Activated T-cell treated with anti-CD3 and anti-CD28 coated beads, Interleukin-2, amount 50 U/mL, for 4 hours (primary cell): ENCODE measurements around the gene KCNQ5. TPM values are rescaled to one million over a fixed set of nuclear protein-coding genes. Genes with fewer than 3 reads are reported as not detected.

Experiments used
- ATAC-seq, 2 donors: fragments of 200-7000 bp; cut with Tn5 transposase; one replicate each; pipeline ENCODE4 v1.10.0; 2021
- DNase-seq: peaks from one replicate; pipeline ENCODE4 v3.0.0-alpha.2; 2020
- H3K27me3 Mint-ChIP-seq: one replicate; pipeline ENCODE4 v1.8.0; 2021; ENCODE audit warnings: low read depth, mixed read lengths
- H3K36me3 Mint-ChIP-seq: one replicate; pipeline ENCODE4 v1.8.0; 2022; ENCODE audit warnings: mixed read lengths; ENCODE audit not compliant: insufficient read depth
- H3K4me1 Mint-ChIP-seq: one replicate; pipeline ENCODE4 v1.8.0; 2021; ENCODE audit warnings: low read depth, mixed read lengths
- H3K4me3 Mint-ChIP-seq: one replicate; pipeline ENCODE4 v1.8.0; 2021; ENCODE audit warnings: mild to moderate bottlenecking, moderate library complexity, mixed read lengths
- H3K9me3 Mint-ChIP-seq: one replicate; pipeline ENCODE4 v1.8.0; 2021; ENCODE audit warnings: mixed read lengths
- total RNA-seq, 3 donors: library from RNA; stranded (reverse); gene quantifications; one replicate each; pipeline ENCODE4 v1.2.1, GENCODE V29; 2021

KCNQ5 gene
- total RNA-seq, 3 donors from 2014 or later, result 9.7 to 13.1 (median 11.0) TPM

GRCh38 chr6:72677740-72678139 lies 55.9 kb downstream of the KCNQ5 start:
- DNase-seq (no peak), ATAC-seq (no peak)
- H3K4me3 Mint-ChIP-seq, result no peak overlapping the region
- no peaks in the 10 kb centered on the region for H3K27me3 Mint-ChIP-seq
- no peaks in the 10 kb centered on the region for H3K4me1 Mint-ChIP-seq
- no peaks in the 10 kb centered on the region for H3K9me3 Mint-ChIP-seq
- H3K36me3 Mint-ChIP-seq, result peaks cover 13% of the 10 kb centered on the region

GRCh38 chr6:72683797-72684196 lies 61.9 kb downstream of the KCNQ5 start:
- peaks cover 4% of the 10 kb centered on the region for H3K4me1 Mint-ChIP-seq
- no peak for ATAC-seq
- H3K9me3 Mint-ChIP-seq, result no peaks in the 10 kb centered on the region

DNA sequence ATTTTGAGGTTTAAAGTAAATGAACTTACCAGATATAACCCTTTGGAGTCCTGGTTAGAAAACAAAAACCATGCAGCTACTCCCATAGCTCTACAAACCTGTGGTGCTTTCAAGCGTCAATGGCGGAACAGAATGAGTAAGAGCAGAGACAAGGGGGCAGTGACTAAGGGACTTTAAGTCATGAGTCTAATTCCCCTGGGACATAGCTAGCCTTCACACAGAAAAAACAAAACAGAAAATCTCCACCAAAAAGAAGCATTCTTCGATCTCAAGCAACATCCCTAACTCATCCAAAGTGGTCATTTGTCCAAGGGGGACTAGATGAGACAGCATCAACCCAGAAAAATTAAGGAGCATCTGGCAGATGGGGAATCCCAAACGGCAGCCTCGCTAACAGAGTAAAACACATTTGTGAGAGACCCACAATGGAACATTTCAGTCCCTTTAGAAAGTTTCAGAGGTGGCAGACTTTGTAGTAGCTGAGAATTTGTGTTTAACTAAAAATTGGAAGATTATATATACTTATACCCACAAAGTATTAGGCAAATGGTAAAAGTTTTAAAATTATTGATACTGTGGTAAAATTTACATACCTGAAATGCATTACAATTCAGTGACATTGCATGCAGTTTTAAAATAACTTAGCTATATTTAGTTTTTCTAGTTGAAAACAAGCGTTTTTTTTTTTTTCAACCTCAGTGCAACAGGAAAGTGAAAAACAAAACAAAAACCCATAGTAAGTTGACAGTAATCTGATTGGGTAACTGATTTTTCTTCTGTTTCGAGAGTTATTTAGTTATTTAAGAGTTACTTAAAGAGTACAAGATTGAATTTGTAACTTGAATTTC lies 67.5 kb downstream of the KCNQ5 start:
- no peak overlapping the region for H3K4me3 Mint-ChIP-seq
- H3K27me3 Mint-ChIP-seq, result no peaks in the 10 kb centered on the region
- no peaks in the 10 kb centered on the region for H3K4me1 Mint-ChIP-seq
- H3K9me3 Mint-ChIP-seq, result no peaks in the 10 kb centered on the region
- H3K36me3 Mint-ChIP-seq, result peaks cover 5% of the 10 kb centered on the region
- no peak for ATAC-seq
- DNase-seq, result no peak

More at GRCh38 chr6:72683797-72684196, 61.9 kb downstream of the KCNQ5 start:
- no peak overlapping the region for H3K4me3 Mint-ChIP-seq
- no peaks in the 10 kb centered on the region for H3K27me3 Mint-ChIP-seq
- no peak for DNase-seq
- H3K36me3 Mint-ChIP-seq, result peaks cover 7% of the 10 kb centered on the region

DNA sequence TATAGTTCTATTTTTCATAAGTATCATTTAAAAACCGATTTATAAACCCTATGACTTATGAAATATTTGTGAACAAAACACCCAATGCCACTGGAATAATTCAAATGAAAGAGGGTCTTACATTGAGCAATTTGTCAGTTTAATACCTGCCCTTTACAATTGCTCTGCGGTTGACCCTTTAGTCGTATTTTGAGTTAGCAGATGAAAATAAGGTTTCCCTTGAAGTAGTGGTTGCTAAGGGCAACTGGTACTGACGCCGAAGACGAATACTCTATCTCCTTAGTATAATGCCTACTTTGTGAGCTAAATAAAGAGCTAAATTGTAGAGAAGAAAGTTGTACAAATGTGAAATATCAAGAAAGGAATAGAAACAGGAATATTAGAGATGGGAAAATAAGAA lies 69.4 kb downstream of the KCNQ5 start:
- Mint-ChIP-seq H3K36me3 (peaks cover 5% of the 10 kb centered on the region), H3K27me3 (no peaks in the 10 kb centered on the region), H3K4me1 (no peaks in the 10 kb centered on the region), H3K9me3 (no peaks in the 10 kb centered on the region), H3K4me3 (no peak overlapping the region)
- DNase-seq (no peak), ATAC-seq (no peak)

DNA sequence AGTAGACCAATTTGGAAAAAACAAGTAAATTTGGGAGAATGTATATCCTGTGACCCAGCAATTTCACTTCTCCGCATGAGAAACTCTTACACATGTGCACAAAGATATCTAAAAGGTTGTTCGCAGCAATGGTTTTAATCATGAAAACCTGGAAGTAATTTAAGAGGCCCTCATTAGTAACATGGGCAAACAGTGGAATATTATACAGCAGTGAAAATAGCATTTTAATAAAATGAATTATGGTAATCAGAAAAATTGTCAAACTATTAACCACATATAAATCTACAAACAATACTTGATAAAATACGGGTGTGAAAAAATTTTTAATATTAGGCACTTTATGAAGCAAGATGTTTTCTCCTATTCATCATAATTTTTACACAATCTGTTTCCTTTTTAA lies 74.2 kb downstream of the KCNQ5 start:
- H3K4me1 Mint-ChIP-seq, result no peaks in the 10 kb centered on the region
- H3K9me3 Mint-ChIP-seq, result no peaks in the 10 kb centered on the region
- no peak overlapping the region for H3K4me3 Mint-ChIP-seq
- H3K27me3 Mint-ChIP-seq, result no peaks in the 10 kb centered on the region
- H3K36me3 Mint-ChIP-seq, result no peaks in the 10 kb centered on the region
- DNase-seq (no peak), ATAC-seq (no peak)

DNA sequence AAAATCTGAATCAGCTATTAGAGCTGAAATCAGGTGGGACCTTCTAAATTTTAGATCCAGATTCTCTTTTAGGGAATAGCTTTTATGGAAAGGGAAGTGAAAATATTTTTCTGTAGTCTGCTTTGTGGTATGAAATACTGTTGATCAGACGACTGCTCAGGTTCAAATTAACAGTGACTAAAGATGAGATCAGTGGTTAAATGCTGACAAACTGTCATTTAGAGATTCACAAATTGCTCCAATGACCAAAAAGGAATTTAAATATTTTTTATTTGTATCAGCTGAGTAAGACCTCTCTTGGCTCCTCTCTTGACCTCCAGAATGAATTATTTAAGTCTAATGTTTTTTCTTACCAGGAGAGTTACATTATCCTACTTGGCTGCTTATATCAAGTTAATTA lies 77.3 kb downstream of the KCNQ5 start:
- H3K9me3 Mint-ChIP-seq, result no peaks in the 10 kb centered on the region
- no peak for ATAC-seq
- H3K36me3 Mint-ChIP-seq, result no peaks in the 10 kb centered on the region
- no peak for DNase-seq
- H3K27me3 Mint-ChIP-seq, result no peaks in the 10 kb centered on the region
- H3K4me1 Mint-ChIP-seq, result no peaks in the 10 kb centered on the region
- H3K4me3 Mint-ChIP-seq, result no peak overlapping the region

GRCh38 chr6:72702421-72702820 lies 80.6 kb downstream of the KCNQ5 start:
- Mint-ChIP-seq H3K36me3 (no peaks in the 10 kb centered on the region), H3K9me3 (no peaks in the 10 kb centered on the region), H3K4me1 (no peaks in the 10 kb centered on the region), H3K4me3 (no peak overlapping the region), H3K27me3 (no peaks in the 10 kb centered on the region)
- no peak for ATAC-seq
- DNase-seq, result no peak

DNA sequence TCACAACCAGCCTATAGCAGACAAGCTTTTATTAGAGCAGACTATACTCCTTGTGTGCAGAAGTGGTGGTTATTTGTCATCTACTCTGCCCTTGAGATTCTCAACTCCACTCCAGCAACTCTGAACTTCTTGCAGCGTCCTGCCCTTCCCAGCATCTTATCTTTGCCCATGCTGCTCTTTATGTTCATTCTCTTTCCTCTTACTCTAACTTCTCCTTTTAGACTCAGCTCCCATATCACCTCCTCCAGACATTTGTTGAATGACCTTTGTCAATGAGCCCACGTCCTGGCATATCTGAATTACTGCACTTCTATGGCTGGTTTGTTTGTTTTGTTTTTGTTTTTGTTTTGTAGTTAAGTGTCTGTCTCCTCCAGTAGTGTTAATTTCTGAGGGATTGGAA lies 81.2 kb downstream of the KCNQ5 start:
- no peaks in the 10 kb centered on the region for H3K36me3 Mint-ChIP-seq
- ATAC-seq (no peak), DNase-seq (no peak)
- no peaks in the 10 kb centered on the region for H3K4me1 Mint-ChIP-seq
- no peaks in the 10 kb centered on the region for H3K27me3 Mint-ChIP-seq
- no peaks in the 10 kb centered on the region for H3K9me3 Mint-ChIP-seq
- no peak overlapping the region for H3K4me3 Mint-ChIP-seq

GRCh38 chr6:72704979-72705378 lies 83.1 kb downstream of the KCNQ5 start:
- ATAC-seq (no peak), DNase-seq (no peak)
- no peaks in the 10 kb centered on the region for H3K27me3 Mint-ChIP-seq
- H3K4me1 Mint-ChIP-seq, result no peaks in the 10 kb centered on the region
- H3K36me3 Mint-ChIP-seq, result peaks cover 3% of the 10 kb centered on the region
- H3K4me3 Mint-ChIP-seq, result no peak overlapping the region
- H3K9me3 Mint-ChIP-seq, result peaks cover 4% of the 10 kb centered on the region

DNA sequence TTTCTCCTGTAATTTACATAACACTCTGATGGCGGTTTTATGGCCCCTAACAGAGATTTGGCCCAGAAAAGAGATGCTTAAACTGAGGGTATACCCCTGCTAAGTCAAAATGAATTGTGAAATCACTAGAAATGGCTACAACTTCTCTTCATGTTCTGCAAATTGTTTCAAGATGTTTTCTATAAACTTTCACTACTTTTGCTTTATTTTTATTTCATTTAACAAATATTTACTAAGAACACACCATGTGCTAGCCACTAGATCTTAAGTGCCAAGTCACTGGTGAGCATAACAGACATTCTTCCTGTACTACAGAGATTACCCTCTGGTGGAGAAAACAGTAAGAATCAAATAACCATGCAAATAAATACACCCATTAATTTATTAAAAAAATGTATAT lies 87.6 kb downstream of the KCNQ5 start:
- ATAC-seq (no peak), DNase-seq (no peak)
- Mint-ChIP-seq H3K4me1 (no peaks in the 10 kb centered on the region), H3K4me3 (no peak overlapping the region), H3K9me3 (peaks cover 10% of the 10 kb centered on the region), H3K36me3 (peaks cover 12% of the 10 kb centered on the region), H3K27me3 (no peaks in the 10 kb centered on the region)

DNA sequence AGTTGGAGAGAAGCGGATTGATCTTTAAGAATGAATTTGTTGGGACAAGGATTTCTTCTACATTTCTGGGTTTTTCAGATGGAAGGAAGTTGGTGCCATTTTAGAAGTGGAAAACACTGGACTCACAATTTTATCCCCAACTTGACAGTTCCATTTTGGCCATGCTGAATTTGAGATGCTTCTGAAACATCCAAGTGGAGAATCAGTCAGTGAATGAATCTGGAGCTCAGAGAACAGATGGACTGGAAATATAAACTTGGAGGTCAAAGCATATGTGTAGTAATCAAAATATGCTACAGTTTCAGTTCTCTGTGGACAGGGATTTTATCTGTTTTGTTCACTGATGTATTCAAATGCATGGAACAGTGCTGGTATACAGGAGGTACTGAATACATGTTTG lies 89.9 kb downstream of the KCNQ5 start:
- Mint-ChIP-seq H3K27me3 (no peaks in the 10 kb centered on the region), H3K9me3 (peaks cover 10% of the 10 kb centered on the region), H3K4me3 (no peak overlapping the region), H3K36me3 (peaks cover 12% of the 10 kb centered on the region), H3K4me1 (peaks cover 2% of the 10 kb centered on the region)
- DNase-seq (no peak), ATAC-seq (no peak)

GRCh38 chr6:72712910-72713309 lies 91.0 kb downstream of the KCNQ5 start:
- peaks cover 10% of the 10 kb centered on the region for H3K9me3 Mint-ChIP-seq
- peaks cover 2% of the 10 kb centered on the region for H3K4me1 Mint-ChIP-seq
- no peak overlapping the region for H3K4me3 Mint-ChIP-seq
- H3K27me3 Mint-ChIP-seq, result no peaks in the 10 kb centered on the region
- peaks cover 12% of the 10 kb centered on the region for H3K36me3 Mint-ChIP-seq
- DNase-seq (no peak), ATAC-seq (no peak)

GRCh38 chr6:72715119-72715518 lies 93.3 kb downstream of the KCNQ5 start:
- no peak overlapping the region for H3K4me3 Mint-ChIP-seq
- ATAC-seq (no peak), DNase-seq (no peak)
- H3K36me3 Mint-ChIP-seq, result peaks cover 7% of the 10 kb centered on the region
- H3K9me3 Mint-ChIP-seq, result peaks cover 5% of the 10 kb centered on the region
- H3K4me1 Mint-ChIP-seq, result peaks cover 2% of the 10 kb centered on the region
- H3K27me3 Mint-ChIP-seq, result no peaks in the 10 kb centered on the region

- Mint-ChIP-seq H3K9me3 (no peaks in the 10 kb centered on the region), H3K4me1 (peaks cover 2% of the 10 kb centered on the region), H3K36me3 (peaks cover 2% of the 10 kb centered on the region), H3K27me3 (no peaks in the 10 kb centered on the region), H3K4me3 (no peak overlapping the region)
- DNase-seq, result no peak
- no peak for ATAC-seq
Measured at GRCh38 chr6:72716916-72717315, 95.1 kb downstream of the KCNQ5 start.

GRCh38 chr6:72720464-72720863 lies 98.6 kb downstream of the KCNQ5 start:
- Mint-ChIP-seq H3K36me3 (no peaks in the 10 kb centered on the region), H3K4me3 (no peak overlapping the region), H3K9me3 (no peaks in the 10 kb centered on the region), H3K27me3 (no peaks in the 10 kb centered on the region), H3K4me1 (peaks cover 2% of the 10 kb centered on the region)
- DNase-seq, result no peak
- no peak for ATAC-seq
